GM19025 (cell line): ENCODE measurements around the gene TBC1D23.
"Not testable (repeated sequence)": the region's sequence is repeated elsewhere in the genome, so short reads cannot be mapped to it uniquely, and the experiment has no call there.

ENCODE experiments used
- ATAC-seq: cut with Tn5 transposase; IDR thresholded peaks from one replicate; pipeline ENCODE4 v1.9.1; 2021; ENCODE audit warnings: mild to moderate bottlenecking, low read depth, moderate library complexity; ENCODE audit not compliant: unreplicated experiment

Gene TBC1D23

DNA sequence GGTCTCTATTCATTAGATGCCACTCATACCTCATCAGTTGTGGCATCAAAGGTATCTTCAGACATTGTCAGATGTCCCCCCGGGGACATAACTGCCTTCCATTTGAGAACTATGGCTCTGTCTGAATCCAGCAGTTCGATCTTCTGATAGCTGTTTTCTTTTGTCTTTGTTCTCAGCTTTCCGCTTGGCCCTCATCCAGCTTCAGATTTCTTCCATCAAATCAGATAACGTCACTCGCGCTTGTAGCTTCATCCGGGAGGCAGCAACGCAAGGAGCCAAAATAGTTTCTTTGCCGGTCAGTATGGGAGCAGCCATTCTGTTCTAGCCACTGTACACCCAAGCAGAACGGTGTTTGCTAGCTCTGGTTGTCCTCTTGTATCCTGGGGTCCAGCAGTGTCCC lies 78.1 kb downstream of the TBC1D23 start:
- ATAC-seq: no peak

DNA sequence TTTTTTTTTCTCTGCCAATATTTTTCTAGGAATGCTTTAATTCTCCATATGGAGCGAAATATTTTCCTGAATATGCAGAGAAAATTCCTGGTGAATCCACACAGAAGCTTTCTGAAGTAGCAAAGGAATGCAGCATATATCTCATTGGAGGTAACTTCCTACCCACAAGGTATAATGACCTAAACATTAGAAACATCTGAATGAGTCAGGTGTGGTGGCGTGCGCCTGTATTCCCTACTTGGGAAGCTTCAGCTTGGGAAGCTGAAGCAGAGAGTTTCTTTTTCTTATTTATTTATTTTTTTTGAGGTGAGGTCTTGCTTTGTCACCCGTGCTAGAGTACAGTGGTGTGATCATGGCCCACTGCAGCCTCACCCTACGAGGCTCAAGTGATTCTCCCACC lies 79.0 kb downstream of the TBC1D23 start:
- ATAC-seq: no peak

DNA sequence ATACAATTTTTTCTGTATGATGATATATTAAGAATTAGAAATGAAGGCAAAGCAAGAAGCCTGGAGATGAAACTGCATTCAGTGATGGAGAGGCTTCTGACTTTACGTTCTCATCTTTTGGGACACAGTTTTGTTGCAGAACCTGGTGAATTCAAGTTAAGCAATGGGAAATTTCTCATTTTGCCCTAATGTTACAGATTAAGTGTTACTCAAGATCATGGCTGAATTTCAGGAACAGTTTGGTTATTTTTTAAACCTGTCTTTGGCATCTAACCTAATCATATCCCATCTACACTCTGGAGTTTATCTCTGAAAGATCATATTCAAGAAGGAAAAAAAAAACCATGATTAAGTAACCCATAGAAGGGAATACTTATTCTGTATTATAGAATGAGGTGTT lies 79.7 kb downstream of the TBC1D23 start:
- ATAC-seq: no peak

DNA sequence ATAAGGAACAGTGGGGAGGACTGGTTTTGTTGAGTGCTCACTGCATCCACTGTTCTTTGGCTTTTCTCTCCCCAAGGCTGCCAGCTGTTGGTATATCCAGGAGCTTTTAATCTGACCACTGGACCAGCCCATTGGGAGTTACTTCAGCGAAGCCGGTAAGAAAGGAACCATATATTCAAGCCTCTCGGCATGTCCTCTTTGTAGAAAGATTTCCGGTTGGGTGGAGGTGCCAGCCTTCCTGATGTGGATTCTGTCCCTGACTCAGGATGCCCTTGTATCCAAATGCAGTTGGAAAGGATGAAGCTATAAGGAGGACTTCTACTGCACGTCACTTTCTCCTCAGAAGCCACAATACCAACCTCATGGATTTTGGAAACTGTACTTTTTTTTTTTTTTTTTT lies 87.9 kb downstream of the TBC1D23 start:
- no peak for ATAC-seq

DNA sequence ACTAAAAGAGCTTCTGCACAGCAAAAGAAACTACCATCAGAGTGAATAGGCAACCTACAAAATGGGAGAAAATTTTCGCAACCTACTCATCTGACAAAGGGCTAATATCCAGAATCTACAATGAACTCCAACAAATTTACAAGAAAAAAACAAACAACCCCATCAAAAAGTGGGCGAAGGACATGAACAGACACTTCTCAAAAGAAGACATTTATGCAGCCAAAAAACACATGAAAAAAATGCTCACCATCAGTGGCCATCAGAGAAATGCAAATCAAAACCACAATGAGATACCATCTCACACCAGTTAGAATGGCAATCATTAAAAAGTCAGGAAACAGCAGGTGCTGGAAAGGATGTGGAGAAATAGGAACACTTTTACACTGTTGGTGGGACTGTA lies 91.0 kb downstream of the TBC1D23 start:
- ATAC-seq: not testable (repeated sequence)

DNA sequence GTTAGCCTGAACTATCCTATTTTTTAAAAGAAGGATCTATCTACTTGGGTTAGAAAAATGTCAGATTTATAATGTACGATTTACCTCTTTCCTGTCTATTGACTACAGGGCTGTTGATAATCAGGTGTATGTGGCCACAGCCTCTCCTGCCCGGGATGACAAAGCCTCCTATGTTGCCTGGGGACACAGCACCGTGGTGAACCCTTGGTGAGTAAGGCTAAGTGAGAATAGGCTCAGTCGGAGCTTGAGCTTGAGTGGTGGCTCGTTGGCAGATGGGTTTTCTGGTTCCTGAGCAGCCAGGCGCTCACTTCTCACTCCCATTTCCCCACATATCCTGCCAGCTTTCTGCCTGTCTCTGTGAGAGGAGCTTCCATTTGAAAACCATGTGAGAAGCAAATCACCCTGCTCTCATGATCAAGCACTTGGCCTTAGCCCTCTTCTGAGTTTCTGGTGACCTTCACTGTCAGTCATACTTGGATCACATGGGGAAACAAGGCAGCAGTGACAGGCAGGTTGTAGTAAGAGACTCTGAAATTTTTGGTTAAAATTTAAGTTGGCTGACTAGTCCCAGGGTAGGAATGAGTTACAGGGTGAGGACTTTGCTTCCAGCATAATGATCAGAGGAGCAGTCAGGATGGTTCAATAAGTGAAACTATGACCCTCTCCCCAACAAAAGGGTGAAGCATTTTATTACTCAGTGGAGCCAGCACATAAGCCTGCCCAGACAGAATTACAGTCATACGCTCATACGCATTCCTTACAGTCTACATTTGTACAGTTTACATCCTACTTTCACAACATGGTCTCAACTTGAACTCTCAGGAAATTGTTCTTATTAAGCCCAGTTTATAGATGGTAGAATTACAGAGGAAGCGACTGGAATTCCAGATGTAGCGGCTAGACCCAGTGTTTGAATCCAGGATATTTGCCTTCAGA lies 91.8 kb downstream of the TBC1D23 start:
- no peak for ATAC-seq

DNA sequence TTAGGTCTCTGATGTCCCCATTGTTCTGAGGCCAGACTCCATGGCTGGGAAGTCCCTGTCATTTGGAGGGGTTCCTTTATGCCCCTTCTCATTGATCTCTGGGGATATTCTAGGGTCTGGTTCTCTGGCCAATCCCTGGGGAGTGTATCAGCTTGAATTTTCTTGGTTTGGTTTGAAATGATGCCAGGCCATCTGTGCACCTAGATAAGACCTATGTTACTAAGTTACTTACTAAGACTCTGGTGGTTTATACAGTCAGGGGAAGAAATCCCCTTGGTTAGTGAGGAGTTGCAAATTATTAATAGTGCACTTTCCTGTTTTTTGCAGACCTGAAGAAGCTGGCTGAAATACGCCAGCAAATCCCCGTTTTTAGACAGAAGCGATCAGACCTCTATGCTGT lies 94.1 kb downstream of the TBC1D23 start:
- peak; percentile 59 for ATAC-seq

DNA sequence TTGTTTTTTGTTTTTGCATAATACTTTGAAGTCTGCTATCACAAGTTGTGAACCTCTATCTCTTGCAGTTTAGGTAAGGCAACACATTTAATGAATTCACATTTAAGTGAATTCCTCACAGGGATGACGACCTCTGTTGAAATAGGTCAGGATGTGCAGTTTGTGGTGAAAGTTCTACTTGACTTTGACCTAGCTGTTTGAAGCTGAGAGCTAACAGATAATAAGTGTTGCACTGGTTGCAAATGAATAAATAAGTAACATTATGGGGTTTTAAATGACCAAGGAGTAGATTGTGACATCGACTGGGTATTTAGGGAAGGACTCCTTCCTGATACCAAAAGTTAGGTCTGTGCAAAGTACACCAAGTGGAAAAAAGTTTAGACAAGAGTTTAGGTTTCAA lies 97.6 kb downstream of the TBC1D23 start:
- no peak for ATAC-seq

DNA sequence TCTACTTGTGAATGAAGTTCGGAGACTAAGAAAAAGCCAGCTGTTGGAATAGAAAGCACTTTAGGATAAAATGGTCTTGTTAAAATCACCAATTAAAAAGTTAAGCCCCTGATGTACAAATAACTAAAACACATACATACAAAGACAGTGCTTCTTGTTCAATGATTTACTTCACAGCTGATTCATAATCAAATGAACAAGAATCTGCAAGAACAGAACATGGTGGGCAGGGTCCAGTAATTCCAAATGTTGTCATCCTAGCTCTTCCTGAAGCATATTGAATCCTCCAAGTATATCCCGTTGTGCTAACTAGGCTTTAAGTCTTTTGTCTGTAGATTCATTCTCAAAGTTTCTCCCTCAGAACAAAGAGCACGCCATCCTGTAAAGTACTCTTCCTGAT lies 98.2 kb downstream of the TBC1D23 start:
- no peak for ATAC-seq

DNA sequence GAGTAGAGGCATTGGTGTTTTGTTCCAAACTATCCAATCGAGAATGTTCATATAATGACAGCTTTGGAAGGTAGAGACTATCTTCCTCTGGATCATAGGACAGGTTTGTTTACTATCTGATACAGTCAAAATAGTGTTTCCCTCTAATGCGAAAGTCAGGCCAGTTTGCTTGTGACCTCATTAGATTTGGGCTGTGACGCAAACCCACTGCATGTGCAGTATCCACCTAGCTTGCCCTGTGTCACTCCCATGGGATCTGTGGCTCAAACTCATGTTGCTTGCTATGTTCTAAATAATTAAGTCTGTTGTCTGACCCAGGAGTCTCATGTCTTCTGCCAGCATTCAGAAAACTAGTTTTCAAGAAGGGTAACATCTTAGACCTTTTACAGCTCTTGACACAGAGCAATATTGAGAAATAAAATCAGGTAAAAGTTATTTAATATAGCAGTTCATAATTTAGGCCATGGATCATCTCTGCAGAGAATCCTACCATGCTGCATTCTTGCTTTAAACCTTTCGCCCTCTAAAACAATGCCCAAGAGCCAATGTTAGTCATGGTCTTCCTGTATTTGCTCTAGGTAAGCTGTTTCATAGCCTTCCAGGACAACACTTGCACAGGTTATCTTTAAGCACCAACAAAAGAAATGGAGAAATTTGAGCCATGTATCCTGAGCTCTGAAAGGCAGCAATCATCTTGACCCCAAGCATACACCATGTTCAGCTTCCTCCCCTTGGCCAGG lies 100.1 kb downstream of the TBC1D23 start:
- no peak for ATAC-seq

DNA sequence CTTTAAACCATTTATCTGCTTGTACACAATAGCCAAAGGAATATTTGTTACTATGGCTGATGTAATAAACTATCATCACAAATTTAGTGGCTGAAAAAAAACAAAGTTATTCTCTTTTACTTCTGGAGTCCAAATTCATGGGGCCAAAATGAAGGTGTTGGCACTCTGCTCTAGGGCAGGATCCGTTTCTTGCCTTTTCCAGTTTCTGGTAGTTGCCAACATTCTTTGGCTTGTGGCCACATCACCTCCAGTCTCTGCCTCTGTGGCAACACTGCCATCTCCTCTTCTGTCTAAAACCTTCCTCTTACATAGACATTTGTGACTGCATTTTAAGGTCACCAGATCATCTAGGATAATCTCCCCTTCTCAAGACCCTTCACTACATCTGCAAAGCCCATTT lies 101.1 kb downstream of the TBC1D23 start:
- no peak for ATAC-seq

DNA sequence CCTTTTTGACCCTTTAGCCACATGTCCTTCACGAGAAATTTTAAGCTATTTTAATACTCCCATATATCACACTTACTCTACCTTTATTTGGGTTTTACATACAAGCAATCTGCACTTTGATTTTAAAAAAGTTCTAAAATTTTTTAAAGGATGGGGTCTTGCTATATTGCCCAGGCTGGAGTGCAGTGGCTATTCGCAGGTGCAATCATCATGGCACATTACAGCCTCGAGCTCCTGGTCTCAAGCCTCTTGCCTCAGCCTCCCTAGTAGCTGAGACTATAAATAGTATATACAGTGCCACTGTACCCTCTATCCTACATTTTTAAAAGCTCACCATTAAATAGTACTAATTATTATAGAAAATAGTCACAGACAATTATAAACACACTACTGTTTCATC lies 103.6 kb downstream of the TBC1D23 start:
- ATAC-seq: no peak

DNA sequence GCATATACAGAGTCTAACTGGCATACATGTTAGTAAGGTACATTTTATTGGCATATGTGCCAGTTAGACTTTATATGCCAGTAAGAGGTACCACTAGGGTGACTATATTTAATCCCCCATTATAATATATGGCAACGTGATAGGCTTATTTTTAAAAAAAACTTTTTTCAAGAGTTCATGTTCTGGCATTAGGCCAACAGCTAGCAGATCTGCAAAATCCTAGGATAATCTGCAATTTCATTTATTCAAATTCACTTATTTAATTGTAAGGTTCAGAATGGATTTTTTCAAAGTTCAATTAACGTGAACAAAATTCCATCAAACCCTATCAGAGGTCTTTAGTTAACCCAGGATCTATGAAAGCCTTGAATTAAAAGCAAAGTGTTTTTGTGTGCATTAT lies 105.6 kb downstream of the TBC1D23 start:
- ATAC-seq: no peak

DNA sequence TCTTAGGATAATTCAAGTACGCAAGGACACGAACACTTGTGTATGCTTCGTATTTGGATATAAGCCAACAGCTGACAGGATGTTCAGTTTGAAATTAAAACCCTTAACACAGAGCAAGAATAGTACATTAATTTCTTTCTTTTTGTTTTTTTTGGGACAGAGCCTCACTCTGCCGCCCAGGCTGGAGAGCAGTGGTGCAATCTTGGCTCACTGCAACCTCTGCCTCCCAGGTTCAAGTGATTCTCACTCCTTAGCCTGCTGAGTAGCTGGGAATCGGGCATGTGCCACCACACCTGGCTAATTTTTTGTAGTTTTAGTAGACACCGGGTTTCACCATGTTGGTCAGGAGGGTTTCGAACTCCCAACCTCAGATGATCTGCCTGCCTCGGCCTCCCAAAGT lies 107.6 kb downstream of the TBC1D23 start:
- ATAC-seq: no peak

DNA sequence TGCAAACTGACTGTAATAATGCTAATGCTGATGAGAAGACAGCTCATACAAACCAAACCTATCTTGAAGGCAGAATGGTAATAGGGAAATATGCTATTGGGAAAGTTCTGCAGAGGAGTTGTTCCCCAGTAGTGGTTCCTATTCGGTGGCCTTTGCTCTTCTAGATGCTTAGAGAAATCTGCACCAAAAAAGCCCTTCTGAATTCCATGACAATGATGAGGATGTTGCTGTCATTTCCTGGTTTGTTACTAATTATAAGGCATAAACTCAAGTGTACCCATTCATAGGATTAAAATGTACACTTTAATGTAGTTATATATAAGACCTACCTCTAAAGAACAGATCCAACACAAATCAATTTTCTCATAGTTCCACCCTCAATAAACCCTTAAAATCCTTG lies 110.0 kb downstream of the TBC1D23 start:
- no peak for ATAC-seq

DNA sequence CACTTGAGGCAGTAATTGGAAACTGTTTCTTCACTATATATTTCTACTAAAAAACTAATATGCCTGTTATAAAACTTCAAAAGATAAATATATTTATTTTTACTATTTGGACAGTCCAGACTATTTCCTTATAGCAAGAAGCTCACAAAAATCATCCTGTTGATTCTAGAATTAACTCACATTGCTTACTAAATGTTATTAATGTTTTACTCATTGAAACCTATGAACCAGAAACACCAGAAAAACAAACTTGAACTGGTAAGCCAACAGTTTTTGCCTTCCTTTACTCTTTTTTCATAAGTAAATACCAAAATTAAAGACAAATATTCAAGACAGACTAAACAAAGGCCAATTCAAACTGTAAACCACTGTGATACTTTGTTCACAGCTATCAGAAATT lies 113.7 kb downstream of the TBC1D23 start:
- no peak for ATAC-seq
